ENCODE data around the gene WWC2.
"Not testable (repeated sequence)": the region's sequence is repeated elsewhere in the genome, so short reads cannot be mapped to it uniquely, and the experiment has no call there.

Gene WWC2

DNA sequence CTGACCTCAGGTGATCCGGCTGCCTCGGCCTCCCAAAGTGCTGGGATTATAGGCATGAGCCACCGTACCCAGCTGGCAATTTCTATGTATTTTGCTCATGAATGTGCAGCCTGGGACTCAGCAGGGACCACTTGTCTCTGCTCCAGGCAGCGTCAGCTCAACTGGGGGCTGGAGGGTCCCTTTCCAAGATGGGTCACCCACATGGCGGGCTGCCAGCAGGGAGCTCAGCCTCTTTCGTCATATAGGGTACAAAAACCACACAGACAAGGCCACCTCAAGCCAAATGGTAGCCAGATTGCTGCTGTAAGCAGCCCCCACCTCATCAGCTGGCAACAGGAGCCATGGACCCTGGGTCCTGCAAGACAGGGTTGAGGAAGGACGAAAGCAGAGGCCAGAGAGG, 225.6 kb downstream of the WWC2 start:
- Histone ChIP-seq H3K27me3 (ENCODE audit: control insufficient read depth, insufficient read depth, low read length) (no peaks in the 10 kb centered on the region), H3K4me3 (ENCODE audit: low read depth, low read length) (no peak overlapping the region), H3K9me3 (ENCODE audit: control insufficient read depth, low read length) (no peaks in the 10 kb centered on the region), H3K9ac (no peak overlapping the region), H3K27ac (no peak overlapping the region), H3K4me1 (no peaks in the 10 kb centered on the region), H2AFZ (no peak overlapping the region), H3K4me2 (ENCODE audit: low read length) (no peak overlapping the region), H3K36me3 (ENCODE audit: control insufficient read depth, insufficient read depth, low read length) (no peaks in the 10 kb centered on the region), H3K79me2 (no peaks in the 10 kb centered on the region)
- TF ChIP-seq, protein P1, sequence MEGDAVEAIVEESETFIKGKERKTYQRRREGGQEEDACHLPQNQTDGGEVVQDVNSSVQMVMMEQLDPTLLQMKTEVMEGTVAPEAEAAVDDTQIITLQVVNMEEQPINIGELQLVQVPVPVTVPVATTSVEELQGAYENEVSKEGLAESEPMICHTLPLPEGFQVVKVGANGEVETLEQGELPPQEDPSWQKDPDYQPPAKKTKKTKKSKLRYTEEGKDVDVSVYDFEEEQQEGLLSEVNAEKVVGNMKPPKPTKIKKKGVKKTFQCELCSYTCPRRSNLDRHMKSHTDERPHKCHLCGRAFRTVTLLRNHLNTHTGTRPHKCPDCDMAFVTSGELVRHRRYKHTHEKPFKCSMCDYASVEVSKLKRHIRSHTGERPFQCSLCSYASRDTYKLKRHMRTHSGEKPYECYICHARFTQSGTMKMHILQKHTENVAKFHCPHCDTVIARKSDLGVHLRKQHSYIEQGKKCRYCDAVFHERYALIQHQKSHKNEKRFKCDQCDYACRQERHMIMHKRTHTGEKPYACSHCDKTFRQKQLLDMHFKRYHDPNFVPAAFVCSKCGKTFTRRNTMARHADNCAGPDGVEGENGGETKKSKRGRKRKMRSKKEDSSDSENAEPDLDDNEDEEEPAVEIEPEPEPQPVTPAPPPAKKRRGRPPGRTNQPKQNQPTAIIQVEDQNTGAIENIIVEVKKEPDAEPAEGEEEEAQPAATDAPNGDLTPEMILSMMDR (IDR thresholded peaks at IDR 0.05): no peak

DNA sequence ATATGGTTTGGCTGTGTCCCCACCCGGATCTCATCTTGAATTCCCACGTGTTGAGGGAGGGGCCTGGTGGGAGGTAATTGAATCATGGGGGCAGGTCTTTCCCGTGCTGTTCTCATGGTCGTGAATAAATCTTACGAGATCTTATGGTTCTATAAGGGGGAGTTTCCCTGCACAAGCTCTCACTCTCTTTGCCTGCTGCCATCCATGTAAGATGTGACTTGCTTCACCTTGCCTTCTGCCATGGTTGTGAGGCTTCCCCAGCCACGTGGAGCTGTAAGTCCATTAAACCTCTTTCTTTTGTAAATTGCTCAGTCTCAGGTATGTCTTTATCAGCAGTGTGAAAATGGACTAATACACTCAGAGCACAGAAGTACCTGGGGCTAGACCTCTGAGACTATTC, 227.3 kb downstream of the WWC2 start:
- not testable (repeated sequence) for H3K9me3 ChIP-seq (ENCODE audit: control insufficient read depth, low read length); H3K27ac ChIP-seq; H3K4me3 ChIP-seq (ENCODE audit: low read depth, low read length); H3K79me2 ChIP-seq; H3K4me2 ChIP-seq (ENCODE audit: low read length); H2AFZ ChIP-seq; H3K9ac ChIP-seq; H3K36me3 ChIP-seq (ENCODE audit: control insufficient read depth, insufficient read depth, low read length); H3K27me3 ChIP-seq (ENCODE audit: control insufficient read depth, insufficient read depth, low read length); H3K4me1 ChIP-seq

DNA sequence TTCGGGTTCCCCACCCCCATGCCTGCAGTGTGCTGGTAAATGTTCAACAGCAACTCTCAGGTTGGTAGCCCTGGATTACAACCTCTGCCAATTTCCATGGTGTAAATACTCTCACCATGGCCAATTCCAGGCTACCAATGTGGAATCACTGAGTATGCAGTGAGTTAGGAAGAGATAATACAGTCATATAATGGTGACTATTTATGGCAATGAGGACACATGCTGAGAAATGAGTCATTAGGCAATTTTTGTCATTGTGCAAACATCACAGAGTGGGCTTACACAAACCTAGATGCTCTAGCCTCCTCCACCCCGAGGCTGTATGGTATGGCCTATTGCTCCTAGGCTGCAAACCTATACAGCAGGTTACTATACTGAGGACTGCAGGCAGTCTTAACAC, 227.8 kb downstream of the WWC2 start:
- Histone ChIP-seq H3K36me3 (ENCODE audit: control insufficient read depth, insufficient read depth, low read length) (no peaks in the 10 kb centered on the region), H3K9ac (no peak overlapping the region), H3K4me2 (ENCODE audit: low read length) (no peak overlapping the region), H3K79me2 (no peaks in the 10 kb centered on the region), H3K4me3 (ENCODE audit: low read depth, low read length) (no peak overlapping the region), H2AFZ (no peak overlapping the region), H3K27me3 (ENCODE audit: control insufficient read depth, insufficient read depth, low read length) (no peaks in the 10 kb centered on the region), H3K4me1 (peaks cover 2% of the 10 kb centered on the region), H3K9me3 (ENCODE audit: control insufficient read depth, low read length) (no peaks in the 10 kb centered on the region), H3K27ac (no peak overlapping the region)
- TF ChIP-seq, protein P1 (IDR thresholded peaks at IDR 0.05): no peak

DNA sequence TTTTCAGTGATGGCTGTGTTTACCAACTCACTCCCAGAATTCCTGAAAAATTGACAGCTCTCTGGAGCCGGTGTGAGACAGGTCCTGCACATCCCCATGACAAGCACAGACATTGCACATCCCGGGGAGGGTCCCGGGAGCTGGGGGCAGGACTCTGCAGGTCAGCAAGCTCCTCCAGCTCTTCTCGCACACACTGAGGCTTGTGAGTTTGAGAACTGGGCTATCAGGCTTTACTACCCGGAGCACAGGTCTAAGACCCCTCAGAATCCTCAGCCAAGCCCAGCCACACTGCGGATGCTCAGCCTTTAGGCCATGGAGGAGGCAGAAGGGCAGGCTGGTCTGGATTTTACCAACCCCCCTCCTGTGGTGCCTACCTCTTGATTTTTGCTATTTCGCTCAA, 228.8 kb downstream of the WWC2 start:
- TF ChIP-seq, protein P1 (IDR thresholded peaks at IDR 0.05): no peak
- H3K27ac ChIP-seq: no peak overlapping the region

DNA sequence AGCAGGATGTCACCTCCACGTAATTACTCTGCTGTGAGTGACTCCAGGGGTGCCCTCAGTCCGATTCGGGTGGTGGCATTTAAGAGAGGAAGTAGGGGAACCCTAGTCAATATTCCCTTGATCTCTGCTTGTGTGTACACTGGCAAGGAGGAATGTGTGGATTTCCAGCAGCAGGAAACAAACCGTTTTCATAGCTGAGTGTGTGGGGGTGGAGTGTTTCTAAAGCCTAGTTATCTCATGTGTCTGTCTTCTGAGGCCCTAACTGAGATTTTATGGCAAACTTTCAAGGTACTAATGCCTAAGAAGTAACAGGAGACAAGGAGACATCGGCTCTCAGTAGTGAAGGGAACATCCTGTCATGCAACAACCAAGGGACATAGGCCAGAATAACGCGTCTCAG, 229.8 kb downstream of the WWC2 start:
- no peaks in the 10 kb centered on the region for H3K36me3 ChIP-seq (ENCODE audit: control insufficient read depth, insufficient read depth, low read length)
- no peak overlapping the region for H3K9ac ChIP-seq
- no peak overlapping the region for H3K4me2 ChIP-seq (ENCODE audit: low read length)
- H3K27me3 ChIP-seq (ENCODE audit: control insufficient read depth, insufficient read depth, low read length): no peaks in the 10 kb centered on the region
- no peak overlapping the region for H3K27ac ChIP-seq
- H2AFZ ChIP-seq: no peak overlapping the region
- TF ChIP-seq, protein P1 (IDR thresholded peaks at IDR 0.05): no peak
- no peaks in the 10 kb centered on the region for H3K9me3 ChIP-seq (ENCODE audit: control insufficient read depth, low read length)
- no peak overlapping the region for H3K4me3 ChIP-seq (ENCODE audit: low read depth, low read length)
- peaks cover 11% of the 10 kb centered on the region for H3K4me1 ChIP-seq
- no peaks in the 10 kb centered on the region for H3K79me2 ChIP-seq

More for the DNA sequence above, 228.8 kb downstream of the WWC2 start:
- H3K4me1 ChIP-seq: peaks cover 4% of the 10 kb centered on the region
- no peaks in the 10 kb centered on the region for H3K27me3 ChIP-seq (ENCODE audit: control insufficient read depth, insufficient read depth, low read length)
- H3K4me2 ChIP-seq (ENCODE audit: low read length): no peak overlapping the region
- no peak overlapping the region for H2AFZ ChIP-seq
- no peaks in the 10 kb centered on the region for H3K36me3 ChIP-seq (ENCODE audit: control insufficient read depth, insufficient read depth, low read length)
- H3K79me2 ChIP-seq: no peaks in the 10 kb centered on the region
- no peaks in the 10 kb centered on the region for H3K9me3 ChIP-seq (ENCODE audit: control insufficient read depth, low read length)
- no peak overlapping the region for H3K9ac ChIP-seq
- no peak overlapping the region for H3K4me3 ChIP-seq (ENCODE audit: low read depth, low read length)

Data from parathyroid adenoma (tissue), 2 donors.